H1 (cell line): ENCODE results near the gene TMEM45A. TPM values are rescaled to one million over a fixed set of nuclear protein-coding genes. Genes with fewer than 3 reads are reported as not detected.

Source experiments
- CTCF ChIA-PET: fragments of 300-600 bp; sonication (Branson Sonifier 250); formaldehyde crosslinking; loops from one replicate; lab custom pipeline; 2021; ENCODE audit not compliant: partially characterized antibody; lab: Charles Lee
- POLR2A ChIA-PET: fragments of 300-600 bp; sonication (Branson Sonifier 250); formaldehyde crosslinking; loops from one replicate; lab custom pipeline; 2021; ENCODE audit warnings: inconsistent platforms; ENCODE audit not compliant: partially characterized antibody; lab: Charles Lee
- DNase-seq, 2 experiments: peaks; one replicate each; pipeline versions ENCODE4 v3.0.0 to v3.0.0-alpha.2; 2010 to 2022; ENCODE audit warnings: low spot score in 2 of 2, low read depth in 1 of 2, mixed read lengths in 1 of 2
- FAIRE-seq: peaks from 2 replicates; lab custom pipeline; 2011; peaks lifted over from hg19 to GRCh38; lab: Jason Lieb, UNC
- H2AFZ ChIP-seq: 2 replicates; pipeline ENCODE4 v1.8.1; 2012; ENCODE audit warnings: low read length, inconsistent platforms
- H2AK5ac ChIP-seq: 2 replicates; pipeline ENCODE4 v1.6.1; 2013; ENCODE audit warnings: low read depth, low read length
- H2BK120ac ChIP-seq: replicated peaks from 2 replicates; pipeline ENCODE3; 2013; ENCODE audit warnings: low read depth, low read length, inconsistent platforms
- H2BK12ac ChIP-seq: 2 replicates; pipeline ENCODE4 v1.6.1; 2013; ENCODE audit warnings: low read depth, low read length
- H2BK15ac ChIP-seq: 2 replicates; pipeline ENCODE4 v1.6.1; 2013; ENCODE audit warnings: low read length
- H2BK20ac ChIP-seq: 2 replicates; pipeline ENCODE4 v1.6.1; 2013; ENCODE audit warnings: low read length
- H2BK5ac ChIP-seq: 2 replicates; pipeline ENCODE4 v1.6.1; 2013; ENCODE audit warnings: low read depth, low read length
- H3K14ac ChIP-seq: 2 replicates; pipeline ENCODE4 v1.6.1; 2013; ENCODE audit warnings: inconsistent platforms; ENCODE audit not compliant: insufficient read length
- H3K18ac ChIP-seq: 2 replicates; pipeline ENCODE4 v1.6.1; 2013; ENCODE audit warnings: low read length; ENCODE audit errors: extremely low read depth
- H3K23ac ChIP-seq: 2 replicates; pipeline ENCODE4 v1.6.1; 2013; ENCODE audit warnings: inconsistent platforms; ENCODE audit not compliant: insufficient read length
- H3K23me2 ChIP-seq: 2 replicates; pipeline ENCODE4 v1.6.1; 2013; ENCODE audit warnings: low read depth, low read length
- H3K27ac ChIP-seq: 2 replicates; pipeline ENCODE4 v1.6.1; 2011; ENCODE audit warnings: low read depth, low read length, inconsistent platforms
- H3K27me3 ChIP-seq, 4 experiments: replicated peaks in 1 of 4; 1 replicate in 1 of 4; 2 replicates in 3 of 4; pipeline versions ENCODE4 v1.6.1 to v1.8.1; 2011 to 2013; ENCODE audit warnings: low read length in 3 of 4, mild to moderate bottlenecking in 3 of 4, inconsistent platforms in 2 of 4, mixed read lengths in 2 of 4, moderate library complexity in 1 of 4; ENCODE audit not compliant: control insufficient read depth in 3 of 4, insufficient read depth in 3 of 4; ENCODE audit errors: extremely low read depth in 1 of 4
- H3K36me3 ChIP-seq, 4 experiments: 2 replicates each; pipeline versions ENCODE4 v1.6.1 to v1.8.1; 2011 to 2013; ENCODE audit warnings: mild to moderate bottlenecking in 4 of 4, low read length in 3 of 4, moderate library complexity in 2 of 4, control low read depth in 1 of 4, inconsistent platforms in 1 of 4; ENCODE audit not compliant: insufficient read depth in 4 of 4, control insufficient read depth in 2 of 4
- H3K4ac ChIP-seq: replicated peaks from 2 replicates; pipeline ENCODE3; 2013; ENCODE audit warnings: low read length, low read depth, mixed read lengths, inconsistent platforms; ENCODE audit not compliant: insufficient read length
- H3K4me1 ChIP-seq, 4 experiments: replicated peaks in 1 of 4; 1 replicate in 1 of 4; 2 replicates in 3 of 4; pipeline versions ENCODE4 v1.6.1 to v1.8.1; 2011 to 2013; ENCODE audit warnings: low read length in 3 of 4, inconsistent platforms in 2 of 4, mixed read lengths in 1 of 4; ENCODE audit not compliant: insufficient read depth in 4 of 4, control insufficient read depth in 3 of 4
- H3K4me2 ChIP-seq, 2 experiments: 2 replicates each; pipeline versions ENCODE4 v1.6.1 to v1.8.1; 2011 to 2013; ENCODE audit warnings: low read depth in 2 of 2, low read length in 2 of 2, control low read depth in 1 of 2, inconsistent platforms in 1 of 2, mild to moderate bottlenecking in 1 of 2; ENCODE audit not compliant: insufficient read depth in 1 of 2
- H3K4me3 ChIP-seq, 4 experiments: fragments of 200-600, 300-600 bp in 1 of 4; sonication (generic), shearing (Covaris generic), sonication (Bioruptor Twin) in 1 of 4; 2 replicates each; pipeline versions ENCODE4 v1.5.1 to v1.8.1; 2011 to 2016; ENCODE audit warnings: low read length in 4 of 4, low read depth in 3 of 4, control low read depth in 2 of 4, inconsistent platforms in 2 of 4, mild to moderate bottlenecking in 2 of 4, mixed read lengths in 1 of 4, moderate library complexity in 1 of 4; ENCODE audit not compliant: insufficient read depth in 2 of 4; ENCODE audit errors: extremely low read depth in 1 of 4
- H3K56ac ChIP-seq: replicated peaks from 2 replicates; pipeline ENCODE3; 2013; ENCODE audit warnings: low read depth, mild to moderate bottlenecking, mixed read lengths, low read length, inconsistent platforms; ENCODE audit not compliant: insufficient read length
- H3K79me1 ChIP-seq: 2 replicates; pipeline ENCODE4 v1.6.1; 2013; ENCODE audit warnings: low read depth, low read length, control low read depth
- H3K79me2 ChIP-seq, 2 experiments: 2 replicates each; pipeline versions ENCODE4 v1.6.1 to v1.8.1; 2012 to 2013; ENCODE audit warnings: low read length in 2 of 2, mild to moderate bottlenecking in 2 of 2, inconsistent platforms in 1 of 2; ENCODE audit not compliant: insufficient read depth in 2 of 2, control insufficient read depth in 1 of 2
- H3K9ac ChIP-seq, 4 experiments: replicated peaks in 1 of 4; 1 replicate in 1 of 4; 2 replicates in 3 of 4; pipeline versions ENCODE4 v1.6.1 to v1.8.1; 2011 to 2013; ENCODE audit warnings: low read depth in 3 of 4, low read length in 3 of 4, control low read depth in 2 of 4, mild to moderate bottlenecking in 2 of 4, moderate library complexity in 2 of 4, inconsistent platforms in 1 of 4; ENCODE audit errors: extremely low read depth in 1 of 4
- H3K9me3 ChIP-seq, 2 experiments: 2 replicates each; pipeline versions ENCODE4 v1.6.1 to v1.8.1; 2012 to 2013; ENCODE audit warnings: mild to moderate bottlenecking in 2 of 2, moderate library complexity in 2 of 2, control low read depth in 1 of 2, inconsistent platforms in 1 of 2, low read depth in 1 of 2, low read length in 1 of 2, mixed read lengths in 1 of 2; ENCODE audit not compliant: insufficient read depth in 2 of 2
- H4K20me1 ChIP-seq, 2 experiments: replicated peaks in 1 of 2; 2 replicates each; pipeline versions ENCODE3 to v1.8.1; 2011 to 2013; ENCODE audit warnings: inconsistent platforms in 2 of 2, low read length in 2 of 2, mild to moderate bottlenecking in 1 of 2; ENCODE audit not compliant: insufficient read depth in 2 of 2, control insufficient read depth in 1 of 2
- H4K5ac ChIP-seq: 2 replicates; pipeline ENCODE4 v1.6.1; 2013; ENCODE audit warnings: low read length, low read depth, mixed read lengths, inconsistent platforms; ENCODE audit not compliant: insufficient read length
- H4K8ac ChIP-seq: 2 replicates; pipeline ENCODE4 v1.8.0; 2013; ENCODE audit warnings: mild to moderate bottlenecking, moderate library complexity, low read length, inconsistent platforms; ENCODE audit not compliant: insufficient read depth; ENCODE audit errors: extremely low read depth
- H4K91ac ChIP-seq: replicated peaks from 2 replicates; pipeline ENCODE3; 2013; ENCODE audit warnings: low read length, mixed read lengths, inconsistent platforms; ENCODE audit not compliant: insufficient read length
- BACH1 ChIP-seq: IDR thresholded peaks from 2 replicates; pipeline ENCODE4 v1.6.1; 2012; ENCODE audit warnings: low read length, improper control_type of control experiment
- BCL11A ChIP-seq, 2 experiments: IDR thresholded peaks; one replicate each; pipeline ENCODE4 v1.6.1; 2011; ENCODE audit warnings: low read depth in 2 of 2, low read length in 2 of 2, mild to moderate bottlenecking in 2 of 2
- CBX5 ChIP-seq: fragments of 300-800, 300-1000 bp; sonication (generic); IDR thresholded peaks from 2 replicates; pipeline ENCODE4 v1.7.1; 2016; ENCODE audit warnings: antibody characterized with exemption, low read length, low read depth
- CBX8 ChIP-seq: fragments of 300-800, 300-1000 bp; sonication (generic); IDR thresholded peaks from 2 replicates; pipeline ENCODE4 v1.7.1; 2016; ENCODE audit warnings: low read depth, low read length, borderline replicate concordance
- FOSL1 ChIP-seq: IDR thresholded peaks from 2 replicates; pipeline ENCODE4 v1.6.1; 2011; ENCODE audit warnings: mild to moderate bottlenecking, low read depth, low read length, moderate library complexity; ENCODE audit not compliant: insufficient read depth
- GTF2F1 ChIP-seq: IDR thresholded peaks from 2 replicates; pipeline ENCODE4 v1.6.1; 2012; ENCODE audit warnings: low read depth, low read length, improper control_type of control experiment, borderline replicate concordance
- POU5F1 ChIP-seq: IDR thresholded peaks from 2 replicates; pipeline ENCODE4 v1.6.1; 2011; ENCODE audit warnings: low read depth, mild to moderate bottlenecking, low read length, moderate library complexity
- RNF2 ChIP-seq: fragments of 200-900, 300-1000 bp; sonication (generic); IDR thresholded peaks from 2 replicates; pipeline ENCODE4 v1.7.1; 2016; ENCODE audit warnings: borderline replicate concordance, low read depth, mild to moderate bottlenecking, antibody characterized with exemption, low read length; ENCODE audit not compliant: poor library complexity, severe bottlenecking; ENCODE audit errors: missing control alignments
- SIX5 ChIP-seq: IDR thresholded peaks from 2 replicates; pipeline ENCODE4 v1.6.1; 2011; ENCODE audit warnings: mild to moderate bottlenecking, low read depth, low read length
- SUZ12 ChIP-seq: fragments of 200-600 bp; sonication (generic); IDR thresholded peaks from 2 replicates; pipeline ENCODE4 v1.6.1; 2012; ENCODE audit warnings: mild to moderate bottlenecking, inconsistent platforms, low read length, moderate library complexity, mixed read lengths
- TAF7 ChIP-seq: optimal IDR thresholded peaks from 2 replicates; pipeline ENCODE3; 2011; ENCODE audit warnings: low read depth, mild to moderate bottlenecking, inconsistent platforms, low read length, moderate library complexity, borderline replicate concordance
- TCF12 ChIP-seq: IDR thresholded peaks from 2 replicates; pipeline ENCODE4 v1.6.1; 2011; ENCODE audit warnings: low read depth, mild to moderate bottlenecking, low read length
- WGBS, 2 experiments: shearing (Covaris generic) in 1 of 2; methylation state at CpG; one replicate each; pipeline versions ENCODE4 v1.1.6 to v1.1.7; 2013 to 2015; ENCODE audit warnings: low lambda C conversion rate in 2 of 2, mixed read lengths in 2 of 2, inconsistent platforms in 1 of 2, low coverage in 1 of 2, missing lambda C conversion rate in 1 of 2; ENCODE audit not compliant: insufficient replicate concordance in 2 of 2, insufficient coverage in 1 of 2, insufficient read length in 1 of 2; ENCODE audit errors: extremely low coverage in 1 of 2, missing lambda C conversion rate in 1 of 2; 5-methylcytosine and 5-hydroxymethylcytosine counted together
- polyA plus RNA-seq, 7 experiments: library from polyadenylated mRNA; depleted of rRNA in 3 of 7; stranded (reverse) in 5 of 7; unstranded in 2 of 7; fragments of >200 nt in 5 of 7; fragments of 200-250 nt in 2 of 7; gene quantifications; 1 replicate in 5 of 7; 2 replicates in 1 of 7; 4 replicates in 1 of 7; pipeline versions ENCODE4 v1.2.1 to v1.2.3, GENCODE V29; 2011 to 2013; ENCODE audit warnings: missing spikeins in 2 of 7, mixed read lengths in 2 of 7
- total RNA-seq: library from RNA; stranded (reverse); fragmentation: NEBNext Ultra II Directional; extraction: Animal tissue kit (Norgen Biotek cat#: 25700); gene quantifications from 2 replicates; pipeline ENCODE4 v1.2.1, GENCODE V29; 2021
- TF ChIP-seq, protein P1 (sequence below): IDR thresholded peaks from 2 replicates; pipeline ENCODE4 v1.6.1; 2012; ENCODE audit warnings: low read length, inconsistent platforms

TMEM45A gene
- total and polyA plus RNA-seq, 2 of the 8 experiments (the other 6 are each of a cell fraction or from before 2014, with no cell fraction given), result 12.9 to 14.2 TPM

- Histone ChIP-seq H4K20me1 (no peaks in the 10 kb centered on the region), H3K9me3 (no peaks in the 10 kb centered on the region), H2AFZ (no peak overlapping the region), H3K4me1 (no peaks in the 10 kb centered on the region), H3K79me2 (no peaks in the 10 kb centered on the region), H3K27ac (no peak overlapping the region), H4K8ac (no peak overlapping the region), H3K9ac (no peak overlapping the region), H2BK15ac (no peak overlapping the region), H3K4me3 (no peak overlapping the region), H3K23me2 (peaks cover 2% of the 10 kb centered on the region; the same call in 1 of the 2 replicates), H4K91ac (no peak overlapping the region), H3K56ac (no peak overlapping the region), H3K23ac (no peak overlapping the region), H3K36me3 (no peaks in the 10 kb centered on the region), H3K14ac (no peak overlapping the region), H3K4me2 (no peak overlapping the region), H2BK120ac (no peak overlapping the region), H4K5ac (no peak overlapping the region), H2BK12ac (no peak overlapping the region), H2AK5ac (no peak overlapping the region), H2BK5ac (no peak overlapping the region), H2BK20ac (no peak overlapping the region), H3K79me1 (no peaks in the 10 kb centered on the region), H3K18ac (no peak overlapping the region), H3K4ac (no peak overlapping the region), H3K27me3 (no peaks in the 10 kb centered on the region)
- POLR2A ChIA-PET, result no interaction called here
- 92% methylated on average over 2 of the region's 2 CpGs; no CpG with 5 or more reads in 1 of the 2 experiments for WGBS, 2 experiments
- no peak for DNase-seq
- CTCF ChIA-PET, result no interaction called here
- TF ChIP-seq SIX5 (no peak), BCL11A (IDR thresholded peaks at IDR 0.05; ENCODE audit: low read depth in 2 of 2, low read length in 2 of 2) (no peak), CBX8 (no peak), RNF2 (no peak), SUZ12 (no peak), TAF7 (no peak), GTF2F1 (no peak), TCF12 (no peak), CBX5 (no peak), BACH1 (no peak), FOSL1 (no peak), POU5F1 (no peak)
- TF ChIP-seq, protein P1, sequence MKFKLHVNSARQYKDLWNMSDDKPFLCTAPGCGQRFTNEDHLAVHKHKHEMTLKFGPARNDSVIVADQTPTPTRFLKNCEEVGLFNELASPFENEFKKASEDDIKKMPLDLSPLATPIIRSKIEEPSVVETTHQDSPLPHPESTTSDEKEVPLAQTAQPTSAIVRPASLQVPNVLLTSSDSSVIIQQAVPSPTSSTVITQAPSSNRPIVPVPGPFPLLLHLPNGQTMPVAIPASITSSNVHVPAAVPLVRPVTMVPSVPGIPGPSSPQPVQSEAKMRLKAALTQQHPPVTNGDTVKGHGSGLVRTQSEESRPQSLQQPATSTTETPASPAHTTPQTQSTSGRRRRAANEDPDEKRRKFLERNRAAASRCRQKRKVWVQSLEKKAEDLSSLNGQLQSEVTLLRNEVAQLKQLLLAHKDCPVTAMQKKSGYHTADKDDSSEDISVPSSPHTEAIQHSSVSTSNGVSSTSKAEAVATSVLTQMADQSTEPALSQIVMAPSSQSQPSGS, result no peak
- FAIRE-seq, result no peak
Observed at GRCh38 chr3:100516232-100516631, 23.8 kb downstream of the TMEM45A start.
